Activated CD4-positive, alpha-beta memory T cell treated with anti-CD3 and anti-CD28 coated beads for 36 hours (primary cell): ENCODE data around the gene FAM222A. TPM values are rescaled to one million over a fixed set of nuclear protein-coding genes. Genes with fewer than 3 reads are reported as not detected.

Experiments
- CTCF ChIA-PET: fragments of 350-600 bp; sonication (Branson Sonifier 250); formaldehyde crosslinking; loops from one replicate; lab custom pipeline; 2021; ENCODE audit warnings: antibody characterized with exemption, inconsistent platforms; lab: Charles Lee
- POLR2A ChIA-PET: fragments of 350-600 bp; sonication (Branson Sonifier 250); formaldehyde crosslinking; loops from one replicate; lab custom pipeline; 2021; ENCODE audit warnings: antibody characterized with exemption; lab: Charles Lee
- DNase-seq: peaks from one replicate; pipeline ENCODE4 v3.0.0-alpha.2; 2020
- H3K27ac Mint-ChIP-seq: one replicate; pipeline ENCODE4 v1.8.0; 2021; ENCODE audit warnings: mixed read lengths
- H3K27me3 Mint-ChIP-seq: one replicate; pipeline ENCODE4 v1.8.0; 2021; ENCODE audit warnings: mixed read lengths
- H3K36me3 Mint-ChIP-seq: one replicate; pipeline ENCODE4 v1.8.0; 2021; ENCODE audit warnings: mixed read lengths
- H3K4me1 Mint-ChIP-seq: one replicate; pipeline ENCODE4 v1.8.0; 2021; ENCODE audit warnings: low read depth, mixed read lengths
- H3K4me3 Mint-ChIP-seq: one replicate; pipeline ENCODE4 v1.8.0; 2021; ENCODE audit warnings: mild to moderate bottlenecking, mixed read lengths
- H3K9me3 Mint-ChIP-seq: one replicate; pipeline ENCODE4 v1.8.0; 2021; ENCODE audit warnings: mixed read lengths
- intact Hi-C: fragments of 100-400 bp; cut with micrococcal nuclease; formaldehyde crosslinking; loops from one replicate; pipeline ENCODE4 v1.15.1; 2023
- total RNA-seq, 2 experiments: library from RNA; stranded (reverse); gene quantifications; one replicate each; pipeline ENCODE4 v1.2.3, GENCODE V29; 2021

FAM222A gene
- total RNA-seq, 2 experiments from 2014 or later: 0.29 to 0.55 TPM

DNA sequence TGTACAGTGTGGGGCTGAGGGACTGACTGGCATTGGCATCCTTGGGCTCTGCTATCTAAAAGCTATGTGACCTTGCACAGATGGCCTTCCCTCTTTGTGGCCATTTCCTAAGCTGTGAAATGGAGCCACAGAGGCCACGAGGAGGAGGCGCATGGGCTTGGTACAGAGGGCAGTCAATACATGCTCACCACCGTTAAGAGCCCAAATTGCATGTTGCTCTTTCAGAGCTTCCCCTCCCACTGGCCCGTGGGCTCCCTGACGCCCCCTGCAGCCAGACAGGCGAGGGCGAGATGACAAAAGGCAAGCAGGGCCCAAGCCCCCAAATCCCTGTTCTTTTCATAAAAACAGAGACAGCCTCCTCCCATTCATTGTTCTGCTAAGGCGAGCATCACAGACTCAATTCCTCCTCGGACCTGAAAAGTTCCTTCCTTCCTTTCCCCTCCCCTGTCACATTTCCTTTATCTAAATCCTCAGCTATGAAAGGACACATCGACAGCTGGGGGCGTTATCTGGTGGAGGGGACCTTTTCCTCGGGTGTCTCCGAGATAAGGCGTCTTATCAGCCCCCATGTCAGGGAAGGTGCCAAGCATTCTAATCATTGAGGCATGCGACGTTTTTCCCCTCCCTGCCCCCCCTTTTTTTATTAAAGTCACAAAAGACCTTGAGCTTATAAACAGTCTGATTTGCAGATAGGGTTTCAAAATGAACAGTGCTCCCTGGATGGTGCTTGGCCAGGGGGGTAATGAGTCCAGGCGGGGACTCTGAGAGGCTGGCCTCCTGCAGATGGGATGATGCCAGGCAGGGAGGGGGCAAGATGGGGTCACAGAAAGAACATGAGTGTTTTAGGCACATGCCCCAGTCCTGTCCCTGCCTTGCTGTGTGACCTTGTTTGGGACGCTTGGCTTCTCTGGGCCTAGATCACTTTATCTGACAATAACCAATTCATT, 26.4 kb downstream of the FAM222A start:
- no peaks in the 10 kb centered on the region for H3K36me3 Mint-ChIP-seq
- intact Hi-C loops: no loop called here
- no peaks in the 10 kb centered on the region for H3K9me3 Mint-ChIP-seq
- H3K4me3 Mint-ChIP-seq: no peak overlapping the region
- ChIA-PET CTCF (interaction anchor here (0.9 kb wide), 1 partner anchor 142 kb away, joined by 8 read pairs; no protein-coding TSS in a partner anchor), POLR2A (no interaction called here)
- H3K4me1 Mint-ChIP-seq: no peaks in the 10 kb centered on the region
- no peak for DNase-seq
- H3K27me3 Mint-ChIP-seq: peaks cover 11% of the 10 kb centered on the region
- H3K27ac Mint-ChIP-seq: no peak overlapping the region

DNA sequence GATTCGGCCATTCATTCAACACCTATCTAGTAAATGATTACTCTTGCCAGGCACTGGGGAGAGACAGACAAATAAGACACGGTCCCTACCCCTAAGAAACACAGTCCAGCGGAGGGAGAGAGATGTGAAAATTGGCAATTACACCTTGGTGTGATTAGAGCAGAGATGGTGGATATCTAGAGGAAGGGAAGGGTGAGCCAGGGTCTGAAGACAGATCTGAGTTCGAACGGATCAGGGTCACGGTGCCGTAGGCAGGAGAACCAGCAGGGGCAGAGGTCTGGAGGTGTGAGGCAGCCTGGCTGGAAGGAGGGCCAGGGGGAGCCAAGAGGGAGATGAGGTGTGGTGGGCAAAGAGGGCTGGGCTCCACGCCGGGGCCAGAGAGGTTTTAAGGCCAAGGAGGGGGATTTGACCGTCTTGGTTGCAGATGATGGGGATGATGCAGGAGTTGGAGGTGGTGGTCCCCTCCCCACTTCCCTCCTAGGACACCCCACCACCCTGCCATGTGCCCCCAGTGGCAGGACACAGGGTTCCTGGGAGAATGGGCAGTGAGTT, 27.1 kb downstream of the FAM222A start:
- ChIA-PET POLR2A (no interaction called here), CTCF (interaction anchor here (0.9 kb wide), 1 partner anchor 143 kb away, joined by 8 read pairs; no protein-coding TSS in a partner anchor)
- H3K4me1 Mint-ChIP-seq: no peaks in the 10 kb centered on the region
- no peaks in the 10 kb centered on the region for H3K36me3 Mint-ChIP-seq
- no peak overlapping the region for H3K4me3 Mint-ChIP-seq
- intact Hi-C loops: no loop called here
- H3K9me3 Mint-ChIP-seq: no peaks in the 10 kb centered on the region
- peaks cover 6% of the 10 kb centered on the region for H3K27me3 Mint-ChIP-seq
- H3K27ac Mint-ChIP-seq: no peak overlapping the region
- no peak for DNase-seq

DNA sequence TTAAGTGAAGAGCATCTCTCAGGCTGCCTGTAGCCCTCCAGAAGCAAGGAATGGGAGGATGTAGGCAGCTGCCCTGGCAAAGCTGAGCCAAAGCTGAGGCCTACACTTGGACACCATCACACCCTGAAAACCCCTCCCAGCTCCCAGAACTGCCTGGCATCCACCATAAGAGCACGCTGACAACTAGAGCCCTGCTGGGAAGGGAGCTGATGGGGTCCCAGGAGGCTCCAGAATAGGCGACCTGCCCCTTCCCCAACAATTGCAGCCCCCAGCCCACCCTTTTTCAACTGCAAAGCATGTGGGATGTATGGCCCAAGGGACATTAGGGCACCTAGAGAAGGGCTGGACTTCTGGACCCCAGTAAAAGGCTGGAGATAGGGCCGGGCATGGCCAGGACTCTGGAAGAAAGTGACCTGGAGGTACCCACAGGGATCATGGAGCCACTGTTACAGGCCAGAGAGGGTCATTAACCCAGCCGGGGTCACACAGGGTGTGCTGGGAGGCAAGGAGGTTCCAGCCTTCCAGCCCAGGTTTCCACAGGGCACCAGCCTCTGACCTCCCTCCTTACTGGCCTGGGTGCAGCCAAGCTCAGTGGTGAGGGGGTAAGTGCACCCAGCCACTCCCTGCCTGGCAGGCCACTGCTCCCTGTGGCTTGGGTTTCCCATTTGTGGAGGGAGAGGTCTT, 27.8 kb downstream of the FAM222A start:
- no peaks in the 10 kb centered on the region for H3K36me3 Mint-ChIP-seq
- H3K27me3 Mint-ChIP-seq: peaks cover 6% of the 10 kb centered on the region
- no peaks in the 10 kb centered on the region for H3K9me3 Mint-ChIP-seq
- no peak for DNase-seq
- H3K4me3 Mint-ChIP-seq: no peak overlapping the region
- CTCF ChIA-PET: no interaction called here
- no peak overlapping the region for H3K27ac Mint-ChIP-seq
- intact Hi-C loops: no loop called here
- H3K4me1 Mint-ChIP-seq: no peaks in the 10 kb centered on the region
- POLR2A ChIA-PET: no interaction called here

DNA sequence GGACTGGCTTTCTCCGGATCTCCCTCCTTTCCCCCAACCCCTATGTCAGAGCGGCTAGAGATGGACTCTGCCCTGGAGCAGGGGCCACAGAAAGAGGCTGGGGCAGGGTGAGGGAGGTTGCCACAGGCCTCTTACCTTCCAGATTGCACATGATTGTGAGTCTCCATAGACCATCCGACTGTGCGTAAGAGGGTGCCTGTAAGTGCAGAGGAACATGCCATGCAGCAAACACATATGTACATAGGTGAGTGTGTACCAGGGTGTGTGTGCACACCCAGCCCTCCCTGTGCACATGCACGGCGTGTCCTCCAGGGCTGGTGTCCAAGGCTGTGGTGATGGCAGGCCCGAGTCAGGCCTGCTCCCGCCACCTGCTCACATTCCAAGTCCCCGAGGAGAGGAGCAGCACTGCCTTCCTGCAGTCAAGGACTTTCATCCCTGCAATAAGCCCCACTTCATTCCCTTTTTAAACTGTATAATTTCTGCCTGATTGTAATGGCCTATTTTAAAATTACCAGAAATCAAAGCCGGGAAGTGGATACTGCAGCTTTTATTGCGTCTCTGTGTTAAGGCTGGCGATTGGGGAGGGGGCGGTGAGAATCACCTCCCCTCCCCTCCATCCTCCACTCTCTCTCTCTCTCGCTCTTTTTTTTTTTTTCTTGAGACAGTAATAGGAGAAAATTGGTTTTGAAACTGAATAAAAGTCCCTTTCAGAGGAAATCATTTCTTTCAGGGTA, 28.5 kb downstream of the FAM222A start:
- Mint-ChIP-seq H3K36me3 (no peaks in the 10 kb centered on the region), H3K27ac (no peak overlapping the region), H3K4me1 (no peaks in the 10 kb centered on the region), H3K4me3 (no peak overlapping the region), H3K27me3 (peaks cover 6% of the 10 kb centered on the region), H3K9me3 (no peaks in the 10 kb centered on the region)
- ChIA-PET CTCF (no interaction called here), POLR2A (no interaction called here)
- no peak for DNase-seq
- intact Hi-C loops: no loop called here

DNA sequence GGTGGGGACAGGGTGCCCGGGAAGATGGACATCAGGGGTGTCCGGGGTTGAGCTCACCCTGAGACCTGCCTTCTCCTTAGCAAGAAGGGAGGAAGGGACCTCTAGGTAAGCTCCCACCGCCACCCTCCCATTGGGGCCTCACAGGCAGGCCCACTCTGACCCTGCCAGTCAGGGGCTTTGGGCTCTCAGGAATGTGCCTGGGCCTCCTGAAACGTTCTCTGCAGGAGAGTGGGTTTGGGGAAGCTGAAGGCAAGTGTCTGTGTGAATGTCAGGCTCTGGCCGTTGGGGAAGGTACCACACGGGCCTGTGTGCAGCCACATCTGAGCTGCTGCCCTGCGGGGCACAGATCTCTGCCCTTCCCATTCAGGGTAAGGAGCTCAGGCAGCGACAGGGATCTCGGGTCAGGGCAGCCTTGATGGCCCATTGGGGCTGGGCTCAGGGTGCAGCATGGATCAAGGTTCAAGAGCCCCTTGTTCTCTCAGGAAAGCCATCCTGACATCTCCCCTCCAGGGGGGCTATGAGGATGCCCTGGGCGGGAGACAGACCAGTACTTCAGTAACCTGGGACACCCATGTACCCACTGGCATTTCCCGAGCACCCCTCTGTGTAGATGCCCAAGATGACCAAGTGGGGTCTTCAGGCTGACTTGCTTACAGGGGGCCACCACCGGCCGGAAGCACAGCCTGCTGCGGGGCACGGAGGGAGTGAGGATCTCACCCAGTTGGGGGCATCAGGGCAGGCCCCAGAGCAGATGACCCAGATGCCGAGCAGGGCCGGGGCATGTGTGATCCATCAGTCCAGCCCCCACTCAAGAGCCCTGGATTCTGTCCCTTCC, 29.7 kb downstream of the FAM222A start:
- Mint-ChIP-seq H3K27me3 (peaks cover 6% of the 10 kb centered on the region), H3K9me3 (no peaks in the 10 kb centered on the region), H3K36me3 (no peaks in the 10 kb centered on the region), H3K4me3 (no peak overlapping the region), H3K4me1 (no peaks in the 10 kb centered on the region), H3K27ac (no peak overlapping the region)
- ChIA-PET POLR2A (no interaction called here), CTCF (no interaction called here)
- no peak for DNase-seq
- intact Hi-C loops: no loop called here

DNA sequence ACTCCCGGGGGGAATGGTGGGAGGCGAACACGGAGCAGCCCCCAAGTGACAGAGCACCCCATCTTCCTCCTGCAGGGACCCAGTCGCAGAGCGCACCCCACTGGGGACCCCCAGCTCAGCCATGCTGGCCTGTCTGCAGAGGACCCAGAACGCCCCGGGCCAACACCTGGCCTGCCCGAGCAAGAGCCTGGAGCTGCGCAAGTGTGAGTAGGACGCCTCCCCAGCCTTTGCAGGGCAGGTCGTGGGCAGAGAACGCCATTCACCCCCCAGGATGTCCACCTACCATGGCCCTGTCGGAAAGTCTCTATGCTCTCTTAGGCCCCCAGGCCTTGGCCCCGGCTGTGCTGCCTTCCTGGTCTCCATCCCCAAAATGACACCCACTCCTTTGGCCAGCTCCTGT, 30.4 kb downstream of the FAM222A start:
- H3K4me3 Mint-ChIP-seq: no peak overlapping the region
- intact Hi-C loops: no loop called here
- no peak overlapping the region for H3K27ac Mint-ChIP-seq
- no peak for DNase-seq
- H3K9me3 Mint-ChIP-seq: no peaks in the 10 kb centered on the region
- H3K27me3 Mint-ChIP-seq: peaks cover 4% of the 10 kb centered on the region
- no peaks in the 10 kb centered on the region for H3K36me3 Mint-ChIP-seq
- CTCF ChIA-PET: no interaction called here
- POLR2A ChIA-PET: no interaction called here
- H3K4me1 Mint-ChIP-seq: no peaks in the 10 kb centered on the region

DNA sequence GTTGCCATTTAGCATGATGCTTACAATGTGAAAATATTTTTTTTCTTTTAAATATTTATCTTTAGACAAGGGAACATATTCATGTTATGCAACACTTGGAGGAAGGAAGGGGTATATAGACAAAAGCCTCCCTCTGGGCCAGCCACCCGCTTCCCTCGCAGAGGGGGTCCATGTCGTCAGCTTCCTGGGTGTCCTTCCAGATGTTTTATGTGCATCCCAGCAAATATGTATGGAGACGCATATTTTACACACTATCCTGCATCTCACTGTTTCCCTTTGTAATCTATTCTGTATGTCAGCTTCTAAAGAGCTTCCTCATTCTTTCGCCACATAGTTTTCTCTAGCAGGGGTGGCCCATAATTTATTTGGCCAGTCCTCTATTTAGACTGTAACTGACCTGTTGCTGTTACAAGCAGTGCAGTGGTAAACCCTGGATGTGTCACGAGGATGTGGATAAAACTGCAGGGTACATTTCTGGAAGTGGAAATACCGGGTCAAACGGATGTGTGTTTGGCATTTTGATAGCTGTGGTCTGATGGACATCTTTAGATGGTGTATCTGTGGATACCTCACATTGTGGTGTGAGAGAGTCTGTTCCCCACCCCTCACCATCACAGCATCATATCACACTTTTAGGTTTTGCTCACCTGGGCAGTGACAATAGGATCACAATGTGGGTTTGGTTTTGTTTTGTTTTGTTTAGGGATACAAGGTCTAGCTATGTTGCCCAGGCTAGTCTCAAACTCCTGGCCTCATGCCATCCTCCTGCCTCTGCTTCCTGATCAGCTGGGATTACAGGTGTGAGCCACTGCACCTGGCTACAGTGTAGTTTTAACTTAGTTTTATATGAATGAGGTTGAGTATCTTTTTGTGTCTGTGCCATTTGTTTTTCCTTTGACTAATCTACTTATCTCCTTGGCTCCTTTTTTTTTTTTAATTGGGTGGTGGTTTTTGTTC, 31.6 kb downstream of the FAM222A start:
- no peaks in the 10 kb centered on the region for H3K36me3 Mint-ChIP-seq
- H3K9me3 Mint-ChIP-seq: no peaks in the 10 kb centered on the region
- no peak for DNase-seq
- ChIA-PET CTCF (no interaction called here), POLR2A (no interaction called here)
- H3K4me1 Mint-ChIP-seq: no peaks in the 10 kb centered on the region
- no peak overlapping the region for H3K4me3 Mint-ChIP-seq
- no peak overlapping the region for H3K27ac Mint-ChIP-seq
- peaks cover 4% of the 10 kb centered on the region for H3K27me3 Mint-ChIP-seq
- intact Hi-C loops: no loop called here

DNA sequence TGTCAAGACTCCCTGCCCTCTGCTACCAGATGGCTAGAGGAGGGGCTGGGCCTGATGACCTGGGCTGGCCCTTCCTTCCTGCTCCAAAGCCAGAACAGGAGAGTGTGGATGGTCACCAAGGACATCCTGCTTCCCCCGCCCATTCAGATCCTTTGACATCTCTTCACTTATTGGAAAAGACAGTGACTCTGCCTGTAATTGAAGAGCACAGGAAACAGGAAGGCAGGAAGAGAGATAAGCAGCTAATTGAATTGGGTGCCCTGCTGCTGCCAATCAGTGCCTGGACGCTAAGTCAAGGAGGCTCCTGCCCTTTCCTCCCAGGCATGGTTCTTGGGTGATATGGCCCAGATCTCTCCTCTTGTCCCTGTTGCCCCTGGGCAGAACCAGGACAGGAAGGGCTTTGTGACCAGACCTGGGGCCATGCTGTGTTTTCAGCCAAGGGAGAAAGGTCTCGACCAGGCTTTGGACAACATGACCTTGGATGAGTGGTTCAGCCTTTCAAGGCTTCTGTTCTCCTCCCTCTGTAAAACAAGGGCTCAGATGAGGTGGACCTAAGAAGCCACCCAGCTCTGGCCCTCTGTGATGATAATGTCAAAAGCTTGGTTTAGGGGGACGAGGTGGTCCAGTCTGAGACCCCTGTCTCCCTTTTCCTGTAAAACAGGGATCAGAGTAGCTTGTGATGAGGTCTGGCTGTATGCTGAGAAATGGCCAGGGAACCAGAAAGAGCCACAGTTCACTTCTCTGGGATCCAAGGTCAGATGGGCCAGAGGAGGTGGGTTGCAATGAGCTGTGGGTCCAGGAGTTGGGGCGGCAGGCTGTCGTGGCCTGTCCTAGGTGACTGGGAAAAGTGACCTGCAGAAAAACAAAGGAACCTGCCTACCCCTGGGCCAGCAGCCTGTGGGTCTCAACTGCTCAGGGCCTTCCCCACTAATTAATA, 38.8 kb downstream of the FAM222A start:
- Mint-ChIP-seq H3K27ac (no peak overlapping the region), H3K4me1 (no peaks in the 10 kb centered on the region), H3K27me3 (no peaks in the 10 kb centered on the region), H3K36me3 (peaks cover 5% of the 10 kb centered on the region), H3K4me3 (no peak overlapping the region), H3K9me3 (peaks cover 20% of the 10 kb centered on the region)
- ChIA-PET CTCF (no interaction called here), POLR2A (no interaction called here)
- intact Hi-C loops: no loop called here
- no peak for DNase-seq

DNA sequence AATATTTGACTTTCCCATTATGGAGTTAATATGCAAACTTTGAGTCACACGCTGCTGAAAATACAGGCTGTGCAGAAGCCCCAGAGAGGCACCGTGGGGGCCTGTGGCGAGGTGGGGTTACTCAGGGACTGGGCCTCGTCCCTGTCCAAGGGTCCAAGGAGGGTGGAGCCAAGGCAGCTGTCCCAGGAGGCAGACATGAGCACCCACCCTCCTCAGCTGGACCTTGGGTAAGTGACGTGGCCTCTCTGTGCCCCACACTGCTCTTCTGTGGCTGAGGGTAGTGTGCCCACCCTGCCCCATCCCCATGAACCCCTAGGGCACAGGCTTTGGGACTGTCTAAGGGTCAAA, 39.4 kb downstream of the FAM222A start:
- Mint-ChIP-seq H3K4me1 (no peaks in the 10 kb centered on the region), H3K36me3 (peaks cover 5% of the 10 kb centered on the region), H3K9me3 (peaks cover 24% of the 10 kb centered on the region), H3K4me3 (no peak overlapping the region), H3K27me3 (peaks cover 4% of the 10 kb centered on the region), H3K27ac (no peak overlapping the region)
- no peak for DNase-seq
- POLR2A ChIA-PET: no interaction called here
- CTCF ChIA-PET: no interaction called here
- intact Hi-C loops: no loop called here

DNA sequence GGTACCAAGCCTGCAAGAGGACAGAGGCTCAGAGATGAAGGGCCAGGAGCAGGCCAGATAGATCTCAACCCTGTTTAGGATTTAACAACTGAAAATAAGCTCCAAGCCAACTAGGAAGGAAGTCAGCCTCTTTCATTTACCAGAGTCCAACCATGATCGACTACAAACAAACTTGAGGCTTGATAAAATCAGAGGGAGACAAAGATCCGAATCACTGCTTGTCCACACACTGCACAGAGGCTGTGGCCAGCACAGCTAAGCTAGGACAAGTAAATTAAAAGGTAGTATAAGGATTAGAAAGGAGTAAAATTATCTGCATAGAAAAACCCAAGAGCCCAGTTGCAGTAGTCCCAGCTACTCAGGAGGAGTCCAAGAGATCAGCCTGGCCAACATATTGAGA, 40.3 kb downstream of the FAM222A start:
- no peaks in the 10 kb centered on the region for H3K4me1 Mint-ChIP-seq
- H3K27ac Mint-ChIP-seq: no peak overlapping the region
- intact Hi-C loops: no loop called here
- H3K4me3 Mint-ChIP-seq: no peak overlapping the region
- CTCF ChIA-PET: interaction anchor here (0.6 to 0.7 kb wide), 2 partner anchors 11 to 154 kb away, joined by 3 to 6 read pairs; no protein-coding TSS in a partner anchor
- POLR2A ChIA-PET: no interaction called here
- peaks cover 5% of the 10 kb centered on the region for H3K36me3 Mint-ChIP-seq
- peaks cover 24% of the 10 kb centered on the region for H3K9me3 Mint-ChIP-seq
- peaks cover 4% of the 10 kb centered on the region for H3K27me3 Mint-ChIP-seq
- no peak for DNase-seq
